ENCODE data around the gene AARS2.
"Not testable (repeated sequence)": the region's sequence is repeated elsewhere in the genome, so short reads cannot be mapped to it uniquely, and the experiment has no call there.

Gene AARS2

GRCh38 chr6:44327096-44327495 lies 13.9 kb upstream of the AARS2 start:
- DNase-seq (ENCODE audit: insufficient read length) (no peak), FAIRE-seq (no peak)
- TF ChIP-seq POLR2A (IDR thresholded peaks at IDR 0.05; ENCODE audit: low read depth, low read length), result no peak
- TF ChIP-seq TAF1 (IDR thresholded peaks at IDR 0.05; ENCODE audit: borderline replicate concordance, low read depth, low read length), result no peak
- TF ChIP-seq POLR2AphosphoS5 (IDR thresholded peaks at IDR 0.05; ENCODE audit: low read depth, low read length), result no peak

GRCh38 chr6:44321210-44321609 lies 8.1 kb upstream of the AARS2 start:
- DNase-seq (ENCODE audit: insufficient read length) (no peak), FAIRE-seq (no peak)
- no peak for TF ChIP-seq POLR2A (IDR thresholded peaks at IDR 0.05; ENCODE audit: low read depth, low read length)
- no peak for TF ChIP-seq POLR2AphosphoS5 (IDR thresholded peaks at IDR 0.05; ENCODE audit: low read depth, low read length)
- no peak for TF ChIP-seq TAF1 (IDR thresholded peaks at IDR 0.05; ENCODE audit: borderline replicate concordance, low read depth, low read length)

GRCh38 chr6:44317136-44317631 lies 4.0 kb upstream of the AARS2 start:
- DNase-seq (ENCODE audit: insufficient read length); FAIRE-seq: not testable (repeated sequence)

DNA sequence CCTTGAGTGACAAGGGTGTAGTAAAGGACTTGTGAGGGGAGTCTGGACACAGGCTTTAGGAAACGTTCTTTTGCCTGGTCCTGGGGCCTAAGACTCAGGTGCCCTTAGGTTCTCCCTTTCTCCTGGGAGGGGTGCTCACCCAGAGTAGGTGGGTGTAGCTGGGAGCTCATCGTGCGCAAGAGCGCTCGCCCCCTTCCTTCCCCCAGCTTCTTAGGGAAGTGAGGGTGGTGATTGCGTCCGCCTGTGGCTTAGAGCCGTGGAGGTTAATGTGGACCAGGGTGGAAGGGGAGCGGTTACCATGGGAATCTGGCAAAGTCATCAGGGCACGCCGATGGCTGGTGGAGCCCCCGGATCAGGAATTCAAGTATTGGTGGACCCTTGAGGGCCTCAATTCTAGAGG lies 3.3 kb upstream of the AARS2 start:
- no peak for FAIRE-seq
- no peak for DNase-seq (ENCODE audit: insufficient read length)
- TF ChIP-seq POLR2A (IDR thresholded peaks at IDR 0.05; ENCODE audit: low read depth, low read length) (no peak), POLR2AphosphoS5 (IDR thresholded peaks at IDR 0.05; ENCODE audit: low read depth, low read length) (no peak), TAF1 (IDR thresholded peaks at IDR 0.05; ENCODE audit: borderline replicate concordance, low read depth, low read length) (no peak)

GRCh38 chr6:44315951-44316350 lies 2.8 kb upstream of the AARS2 start:
- no peak for TF ChIP-seq POLR2AphosphoS5 (IDR thresholded peaks at IDR 0.05; ENCODE audit: low read depth, low read length)
- no peak for TF ChIP-seq POLR2A (IDR thresholded peaks at IDR 0.05; ENCODE audit: low read depth, low read length)
- no peak for TF ChIP-seq TAF1 (IDR thresholded peaks at IDR 0.05; ENCODE audit: borderline replicate concordance, low read depth, low read length)
- FAIRE-seq (no peak), DNase-seq (ENCODE audit: insufficient read length) (no peak)

DNA sequence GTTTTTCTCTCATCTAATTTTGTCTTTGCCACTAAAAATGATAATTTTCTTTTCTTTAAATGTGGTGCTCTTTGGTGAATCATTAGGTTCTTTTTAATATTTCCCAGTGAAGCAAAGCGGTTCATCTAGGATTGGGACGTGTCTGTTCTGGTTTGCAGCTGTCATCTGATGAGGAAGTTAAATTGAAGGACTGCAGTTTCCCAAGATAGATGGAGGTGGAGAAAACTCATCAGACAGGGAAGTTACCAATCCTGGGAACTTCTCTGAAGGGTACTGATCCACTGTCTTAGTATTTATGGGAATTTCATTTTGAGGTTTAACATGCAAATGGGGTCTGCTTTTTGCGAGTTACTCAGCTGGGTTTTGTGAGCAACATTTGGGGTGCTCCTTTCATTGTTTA lies 2.4 kb upstream of the AARS2 start:
- no peak for FAIRE-seq
- no peak for TF ChIP-seq POLR2AphosphoS5 (IDR thresholded peaks at IDR 0.05; ENCODE audit: low read depth, low read length)
- no peak for TF ChIP-seq TAF1 (IDR thresholded peaks at IDR 0.05; ENCODE audit: borderline replicate concordance, low read depth, low read length)
- TF ChIP-seq POLR2A (IDR thresholded peaks at IDR 0.05; ENCODE audit: low read depth, low read length), result no peak
- DNase-seq (ENCODE audit: insufficient read length), result no peak

- DNase-seq (ENCODE audit: insufficient read length); FAIRE-seq: not testable (repeated sequence)
These were observed 1.5 kb upstream of the AARS2 start for GRCh38 chr6:44314657-44315056.

DNA sequence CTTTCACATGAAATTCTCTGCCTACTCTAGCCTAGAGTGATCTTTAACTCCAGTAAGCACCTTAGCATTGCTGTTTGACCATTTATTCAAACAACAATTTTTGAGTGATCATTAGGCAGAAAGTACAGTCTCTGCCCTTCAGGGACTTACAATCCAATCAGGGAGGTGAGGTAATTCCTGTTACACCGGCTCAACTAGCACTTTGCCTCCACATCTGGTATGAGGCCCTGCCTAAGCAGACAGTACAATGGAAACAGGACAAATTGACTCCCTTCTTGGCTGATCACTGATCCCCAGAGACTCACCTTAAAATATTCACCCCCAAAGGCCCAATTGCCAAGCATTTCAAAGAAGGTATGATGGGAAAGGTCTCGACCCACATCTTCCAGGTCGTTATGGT lies 1.4 kb downstream of the AARS2 start:
- FAIRE-seq, result no peak
- TF ChIP-seq POLR2AphosphoS5 (IDR thresholded peaks at IDR 0.05; ENCODE audit: low read depth, low read length), result no peak
- TF ChIP-seq TAF1 (IDR thresholded peaks at IDR 0.05; ENCODE audit: borderline replicate concordance, low read depth, low read length), result no peak
- no peak for TF ChIP-seq POLR2A (IDR thresholded peaks at IDR 0.05; ENCODE audit: low read depth, low read length)
- no peak for DNase-seq (ENCODE audit: insufficient read length)

- FAIRE-seq, result no peak
- TF ChIP-seq TAF1 (IDR thresholded peaks at IDR 0.05; ENCODE audit: borderline replicate concordance, low read depth, low read length), result no peak
- no peak for TF ChIP-seq POLR2A (IDR thresholded peaks at IDR 0.05; ENCODE audit: low read depth, low read length)
- DNase-seq (ENCODE audit: insufficient read length), result no peak
These were observed 1.8 kb downstream of the AARS2 start for GRCh38 chr6:44311304-44311703.

DNA sequence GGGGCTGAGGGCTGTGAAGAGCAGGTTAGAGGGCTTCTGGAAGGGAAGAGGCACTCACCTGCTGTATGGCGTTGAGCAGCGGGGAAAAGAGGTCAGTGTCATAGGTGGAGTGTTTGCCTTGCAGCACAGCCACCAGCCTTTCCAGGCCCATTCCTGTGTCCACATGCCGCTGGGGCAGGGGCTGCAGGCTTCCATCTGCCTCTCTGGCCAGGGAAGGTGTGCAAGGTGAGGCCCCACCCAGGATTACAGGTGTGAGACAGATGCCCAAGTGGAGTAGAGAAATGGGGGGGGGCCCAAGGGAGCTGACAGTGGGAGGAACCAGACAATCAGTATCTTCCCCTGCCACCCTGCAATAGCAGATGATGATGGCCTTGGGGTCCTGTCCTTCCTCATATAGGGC lies 2.9 kb downstream of the AARS2 start:
- DNase-seq (ENCODE audit: insufficient read length), result no peak
- no peak for FAIRE-seq
- TF ChIP-seq POLR2A (IDR thresholded peaks at IDR 0.05; ENCODE audit: low read depth, low read length) (no peak), TAF1 (IDR thresholded peaks at IDR 0.05; ENCODE audit: borderline replicate concordance, low read depth, low read length) (no peak), POLR2AphosphoS5 (IDR thresholded peaks at IDR 0.05; ENCODE audit: low read depth, low read length) (no peak)

DNA sequence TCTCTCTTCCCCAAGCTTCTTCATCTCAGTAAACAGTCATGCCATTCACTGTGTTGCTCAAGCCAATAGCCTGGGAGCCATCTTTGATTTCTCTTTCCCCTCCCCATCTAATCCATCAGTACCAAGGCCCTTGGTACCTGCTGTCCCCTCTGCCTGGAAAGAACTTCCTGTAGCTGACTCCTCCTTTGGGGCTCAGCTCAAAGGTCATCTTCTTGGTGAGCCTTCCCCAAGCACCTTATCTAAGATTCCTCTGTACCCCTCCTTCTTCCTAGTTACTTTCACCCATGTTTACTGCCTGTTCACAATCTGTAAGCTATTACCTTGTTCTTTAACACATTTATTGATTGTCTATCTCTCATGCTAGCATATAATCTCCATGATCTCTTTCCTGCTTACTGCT lies 3.5 kb downstream of the AARS2 start:
- DNase-seq (ENCODE audit: insufficient read length) (no peak), FAIRE-seq (no peak)
- no peak for TF ChIP-seq POLR2A (IDR thresholded peaks at IDR 0.05; ENCODE audit: low read depth, low read length)
- no peak for TF ChIP-seq POLR2AphosphoS5 (IDR thresholded peaks at IDR 0.05; ENCODE audit: low read depth, low read length)
- TF ChIP-seq TAF1 (IDR thresholded peaks at IDR 0.05; ENCODE audit: borderline replicate concordance, low read depth, low read length), result no peak

DNA sequence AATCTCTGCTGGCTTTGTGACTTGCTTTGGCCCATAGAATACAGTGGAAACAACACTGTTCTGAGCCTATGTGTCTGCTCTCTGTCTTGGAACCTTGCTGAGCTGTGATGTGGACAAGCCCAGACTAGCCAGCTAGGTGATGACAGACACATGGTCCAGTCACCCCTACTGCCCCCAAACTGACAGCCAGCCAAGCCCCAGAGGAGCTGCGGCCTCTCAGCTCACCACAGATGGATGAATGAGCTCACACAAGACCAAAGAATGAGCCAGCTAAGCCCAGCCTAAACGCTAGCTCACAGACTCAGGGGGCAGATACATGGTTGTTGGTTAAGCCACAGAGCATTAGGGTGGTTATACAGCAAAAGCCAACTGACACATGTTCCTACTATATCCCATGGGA lies 4.1 kb downstream of the AARS2 start:
- no peak for FAIRE-seq
- no peak for TF ChIP-seq TAF1 (IDR thresholded peaks at IDR 0.05; ENCODE audit: borderline replicate concordance, low read depth, low read length)
- TF ChIP-seq POLR2AphosphoS5 (IDR thresholded peaks at IDR 0.05; ENCODE audit: low read depth, low read length), result no peak
- TF ChIP-seq POLR2A (IDR thresholded peaks at IDR 0.05; ENCODE audit: low read depth, low read length), result no peak
- no peak for DNase-seq (ENCODE audit: insufficient read length)

GRCh38 chr6:44307217-44307616 lies 5.9 kb downstream of the AARS2 start:
- TF ChIP-seq POLR2A (IDR thresholded peaks at IDR 0.05; ENCODE audit: low read depth, low read length), result peak; percentile 41; the same call in 1 of the 2 replicates
- no peak for TF ChIP-seq TAF1 (IDR thresholded peaks at IDR 0.05; ENCODE audit: borderline replicate concordance, low read depth, low read length)
- peak; percentile 63; the same call in 1 of the 2 replicates for TF ChIP-seq POLR2AphosphoS5 (IDR thresholded peaks at IDR 0.05; ENCODE audit: low read depth, low read length)
- FAIRE-seq, result no peak
- no peak for DNase-seq (ENCODE audit: insufficient read length)

Data from GM12892 (cell line).